Right renal cortex interstitium (tissue), 3 donors: ENCODE data around the gene EPGN. TPM values are rescaled to one million over a fixed set of nuclear protein-coding genes. Genes with fewer than 3 reads are reported as not detected.

Experiments
- DNase-seq, 3 donors: peaks; one replicate each; pipeline ENCODE4 v3.0.0-alpha.2; 2013; ENCODE audit warnings: low read depth in 3 of 3, low spot score in 2 of 3
- polyA plus RNA-seq, 3 donors: library from polyadenylated mRNA; unstranded; fragments of 120-200 nt; gene quantifications; one replicate each; pipeline ENCODE4 v1.2.1, GENCODE V29; 2013; ENCODE audit not compliant: insufficient read length in 3 of 3

EPGN gene
- polyA plus RNA-seq: 1 to 10 TPM in 1 of 3 donors, under 1 TPM in 2; 0.75 to 1.1 (median 0.86) TPM

GRCh38 chr4:74308215-74308614 lies at the start of gene EPGN:
Gene EPGN (plus strand): TSS chr4:74308470. CDS start chr4:74308534, 64 bp downstream.
- no peak for DNase-seq

GRCh38 chr4:74258963-74259362 lies 49.3 kb upstream of the EPGN start:
- DNase-seq: peak in 1 of 3 donors; percentile 5

GRCh38 chr4:74260036-74260435 lies 48.2 kb upstream of the EPGN start:
- no peak for DNase-seq

GRCh38 chr4:74262522-74262921 lies 45.7 kb upstream of the EPGN start:
- no peak for DNase-seq

GRCh38 chr4:74263551-74263950 lies 44.7 kb upstream of the EPGN start:
- DNase-seq: no peak

GRCh38 chr4:74266081-74266480 lies 42.2 kb upstream of the EPGN start:
- no peak for DNase-seq

GRCh38 chr4:74267998-74268606 lies 40.2 kb upstream of the EPGN start:
- DNase-seq: no peak

GRCh38 chr4:74268643-74269042 lies 39.6 kb upstream of the EPGN start:
- no peak for DNase-seq

GRCh38 chr4:74278490-74278889 lies 29.8 kb upstream of the EPGN start:
- DNase-seq: no peak

- DNase-seq: no peak
Measured at GRCh38 chr4:74279716-74280115, 28.6 kb upstream of the EPGN start.

- no peak for DNase-seq
Measured at GRCh38 chr4:74282926-74283325, 25.3 kb upstream of the EPGN start.

GRCh38 chr4:74283614-74284013 lies 24.7 kb upstream of the EPGN start:
- DNase-seq: no peak

GRCh38 chr4:74284053-74284452 lies 24.2 kb upstream of the EPGN start:
- no peak for DNase-seq

- DNase-seq: no peak
Measured at GRCh38 chr4:74287164-74287563, 21.1 kb upstream of the EPGN start.

GRCh38 chr4:74287791-74288190 lies 20.5 kb upstream of the EPGN start:
- DNase-seq: no peak

- no peak for DNase-seq
Measured at GRCh38 chr4:74291471-74291870, 16.8 kb upstream of the EPGN start.

GRCh38 chr4:74292111-74292870 lies 16.0 kb upstream of the EPGN start:
- no peak for DNase-seq

GRCh38 chr4:74293558-74293957 lies 14.7 kb upstream of the EPGN start:
- no peak for DNase-seq

GRCh38 chr4:74294681-74295080 lies 13.6 kb upstream of the EPGN start:
- DNase-seq: no peak

GRCh38 chr4:74297539-74297938 lies 10.7 kb upstream of the EPGN start:
- no peak for DNase-seq

- no peak for DNase-seq
Measured at GRCh38 chr4:74304095-74304625, 4.1 kb upstream of the EPGN start.

- DNase-seq: no peak
Measured at GRCh38 chr4:74305000-74305399, 3.3 kb upstream of the EPGN start.
